H9 (cell line): ENCODE measurements around the gene COX10. TPM values are rescaled to one million over a fixed set of nuclear protein-coding genes. Genes with fewer than 3 reads are reported as not detected.

Experiments
- DNase-seq: peaks from one replicate; pipeline ENCODE4 v3.0.0-alpha.2; 2017
- H2AFZ ChIP-seq: one replicate; pipeline ENCODE4 v1.6.1; 2013; ENCODE audit warnings: mild to moderate bottlenecking, low read length, control low read depth, moderate library complexity
- H2AK5ac ChIP-seq: 2 replicates; pipeline ENCODE4 v1.6.1; 2013; ENCODE audit warnings: low read length, control low read depth, mixed read lengths; ENCODE audit not compliant: insufficient read length
- H2BK120ac ChIP-seq: one replicate; pipeline ENCODE4 v1.6.1; 2013; ENCODE audit warnings: low read depth, mild to moderate bottlenecking, low read length, control low read depth, inconsistent platforms; ENCODE audit not compliant: poor library complexity, severe bottlenecking
- H2BK12ac ChIP-seq: 2 replicates; pipeline ENCODE4 v1.6.1; 2013; ENCODE audit warnings: low read length, control low read depth, mixed read lengths, low read depth; ENCODE audit not compliant: insufficient read length
- H2BK15ac ChIP-seq: 2 replicates; pipeline ENCODE4 v1.6.1; 2013; ENCODE audit warnings: low read depth, low read length, control low read depth
- H2BK20ac ChIP-seq: one replicate; pipeline ENCODE4 v1.6.1; 2013; ENCODE audit warnings: low read depth, mild to moderate bottlenecking, low read length, control low read depth, inconsistent platforms; ENCODE audit not compliant: poor library complexity, severe bottlenecking
- H2BK5ac ChIP-seq: 2 replicates; pipeline ENCODE4 v1.6.1; 2013; ENCODE audit warnings: low read length, control low read depth, mixed read lengths; ENCODE audit not compliant: insufficient read length
- H3K14ac ChIP-seq: 2 replicates; pipeline ENCODE4 v1.6.1; 2013; ENCODE audit warnings: low read length, control low read depth; ENCODE audit not compliant: insufficient read depth
- H3K18ac ChIP-seq: 2 replicates; pipeline ENCODE4 v1.6.1; 2013; ENCODE audit warnings: low read depth, mild to moderate bottlenecking, mixed read lengths, low read length, control low read depth; ENCODE audit not compliant: insufficient read length
- H3K23ac ChIP-seq: 2 replicates; pipeline ENCODE4 v1.6.1; 2013; ENCODE audit warnings: low read length, control low read depth, mixed read lengths, low read depth; ENCODE audit not compliant: insufficient read length
- H3K23me2 ChIP-seq: 2 replicates; pipeline ENCODE4 v1.6.1; 2013; ENCODE audit warnings: low read depth, mild to moderate bottlenecking, mixed read lengths, low read length, control low read depth; ENCODE audit not compliant: insufficient read length, poor library complexity, severe bottlenecking
- H3K27ac ChIP-seq: 2 replicates; pipeline ENCODE4 v1.5.1; 2013; ENCODE audit warnings: low read length, control low read depth, mixed read lengths, low read depth; ENCODE audit not compliant: insufficient read length
- H3K27me3 ChIP-seq: 2 replicates; pipeline ENCODE4 v1.6.1; 2013; ENCODE audit warnings: low read length, control low read depth, inconsistent platforms; ENCODE audit not compliant: insufficient read depth
- H3K4ac ChIP-seq: 2 replicates; pipeline ENCODE4 v1.6.1; 2013; ENCODE audit warnings: low read depth, mild to moderate bottlenecking, control low read depth, inconsistent platforms, low read length, moderate library complexity
- H3K4me1 ChIP-seq: 2 replicates; pipeline ENCODE4 v1.6.1; 2013; ENCODE audit warnings: low read length, control low read depth, inconsistent platforms; ENCODE audit not compliant: insufficient read depth
- H3K4me2 ChIP-seq: 2 replicates; pipeline ENCODE4 v1.6.1; 2013; ENCODE audit warnings: low read length, control low read depth, mixed read lengths; ENCODE audit not compliant: insufficient read length, insufficient read depth
- H3K56ac ChIP-seq: 2 replicates; pipeline ENCODE4 v1.6.1; 2013; ENCODE audit warnings: low read depth, mild to moderate bottlenecking, mixed read lengths, low read length, control low read depth; ENCODE audit not compliant: insufficient read length
- H3K79me1 ChIP-seq: 2 replicates; pipeline ENCODE4 v1.6.1; 2013; ENCODE audit warnings: low read depth, mild to moderate bottlenecking, moderate library complexity, low read length, control low read depth, inconsistent platforms; ENCODE audit not compliant: insufficient read depth, poor library complexity, severe bottlenecking
- H3K79me2 ChIP-seq: 2 replicates; pipeline ENCODE4 v1.6.1; 2013; ENCODE audit warnings: low read length, control low read depth, inconsistent platforms; ENCODE audit not compliant: insufficient read depth
- H3K9ac ChIP-seq: 2 replicates; pipeline ENCODE4 v1.6.1; 2013; ENCODE audit warnings: low read length, control low read depth, mixed read lengths; ENCODE audit not compliant: insufficient read length; ENCODE audit errors: extremely low read depth
- H3K9me3 ChIP-seq: one replicate; pipeline ENCODE4 v1.6.1; 2013; ENCODE audit warnings: low read depth, low read length, inconsistent platforms; ENCODE audit not compliant: control insufficient read depth
- H3T11ph ChIP-seq: one replicate; pipeline ENCODE4 v1.6.1; 2013; ENCODE audit warnings: mild to moderate bottlenecking, low read length, control low read depth, inconsistent platforms
- H4K20me1 ChIP-seq: one replicate; pipeline ENCODE4 v1.6.1; 2013; ENCODE audit not compliant: control insufficient read depth, insufficient read length, insufficient read depth
- H4K5ac ChIP-seq: 2 replicates; pipeline ENCODE4 v1.6.1; 2013; ENCODE audit warnings: low read depth, mild to moderate bottlenecking, mixed read lengths, low read length, control low read depth; ENCODE audit not compliant: insufficient read length
- H4K8ac ChIP-seq: replicated peaks from 2 replicates; pipeline ENCODE4 v1.6.1; 2013; ENCODE audit warnings: low read length, control low read depth, mixed read lengths, low read depth; ENCODE audit not compliant: insufficient read length
- H4K91ac ChIP-seq: 2 replicates; pipeline ENCODE4 v1.6.1; 2013; ENCODE audit warnings: low read depth, mild to moderate bottlenecking, moderate library complexity, mixed read lengths, low read length, control low read depth; ENCODE audit not compliant: insufficient read length
- H3K27ac Mint-ChIP-seq, 3 experiments: 2 replicates in 2 of 3; 3 replicates in 1 of 3; pipeline ENCODE4 v1.8.0; 2020 to 2021; ENCODE audit warnings: mixed read lengths in 3 of 3, mild to moderate bottlenecking in 1 of 3, moderate library complexity in 1 of 3
- H3K27me3 Mint-ChIP-seq: 2 replicates; pipeline ENCODE4 v1.8.0; 2021; ENCODE audit warnings: low read depth, mild to moderate bottlenecking, moderate library complexity, mixed read lengths
- H3K36me3 Mint-ChIP-seq, 3 experiments: 2 replicates in 2 of 3; 3 replicates in 1 of 3; pipeline ENCODE4 v1.8.0; 2020 to 2021; ENCODE audit warnings: low read depth in 3 of 3, mixed read lengths in 3 of 3; ENCODE audit not compliant: insufficient read depth in 1 of 3
- H3K4me1 Mint-ChIP-seq, 2 experiments: 2 replicates each; pipeline ENCODE4 v1.8.0; 2020; ENCODE audit warnings: mixed read lengths in 2 of 2
- H3K4me3 Mint-ChIP-seq, 2 experiments: 2 replicates in 1 of 2; 3 replicates in 1 of 2; pipeline ENCODE4 v1.8.0; 2020 to 2021; ENCODE audit warnings: mild to moderate bottlenecking in 2 of 2, mixed read lengths in 2 of 2, moderate library complexity in 1 of 2
- H3K9me3 Mint-ChIP-seq, 2 experiments: 2 replicates in 1 of 2; 3 replicates in 1 of 2; pipeline ENCODE4 v1.8.0; 2020; ENCODE audit warnings: mild to moderate bottlenecking in 2 of 2, mixed read lengths in 2 of 2, moderate library complexity in 1 of 2
- WGBS: extraction: QIAGEN DNeasy Blood & Tissue Kit; methylation state at CpG from one replicate; pipeline ENCODE4 v1.1.7; 2013; ENCODE audit warnings: missing lambda C conversion rate, low lambda C conversion rate, mixed read lengths; ENCODE audit not compliant: insufficient read length; ENCODE audit errors: extremely low coverage; 5-methylcytosine and 5-hydroxymethylcytosine counted together
- total RNA-seq: library from RNA; stranded (reverse); gene quantifications from 2 replicates; pipeline ENCODE4 v1.2.1, GENCODE V29; 2021
- TF ChIP-seq, protein P1 (sequence below): fragments of 200-600 bp; sonication (generic); conservative IDR thresholded peaks from 3 replicates; pipeline ENCODE4 v1.8.0; 2021; ENCODE audit warnings: antibody characterized with exemption, mild to moderate bottlenecking

COX10 gene
- total RNA-seq, 1 experiment from 2014 or later: 20.6 TPM

DNA sequence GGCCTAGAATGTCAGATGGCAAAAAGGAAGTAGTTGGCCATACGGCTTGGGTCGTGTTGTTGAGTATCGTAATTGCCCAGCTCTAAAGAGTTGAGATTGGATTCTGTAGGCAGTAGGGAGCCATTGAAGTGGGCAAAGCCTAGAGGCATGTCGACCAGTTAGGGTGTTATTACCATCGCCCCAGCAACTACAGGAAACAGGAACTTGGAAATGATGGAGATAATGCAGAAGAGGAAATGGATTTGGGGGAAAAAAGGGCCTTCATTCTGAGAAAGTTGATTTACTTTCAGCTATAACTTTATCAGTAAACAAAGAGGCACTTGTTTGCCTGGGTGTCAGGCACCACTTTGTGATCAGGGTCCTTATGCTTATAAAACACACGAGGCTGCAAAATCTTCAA, 52.6 kb downstream of the COX10 start:
- Mint-ChIP-seq H3K27me3 (no peaks in the 10 kb centered on the region), H3K4me1 (peaks cover 16 to 23% of the 10 kb centered on the region in 2 experiments), H3K9me3 (no peaks in the 10 kb centered on the region), H3K36me3 (peaks cover 0 to 1% (median 0%) of the 10 kb centered on the region in 3 experiments; a peak in 1 of 7 replicates), H3K4me3 (no peak overlapping the region), H3K27ac (no peak overlapping the region)
- H3K4ac ChIP-seq: no peak overlapping the region
- peaks cover 5% of the 10 kb centered on the region for H3K4me1 ChIP-seq
- no peak overlapping the region for H3K9ac ChIP-seq
- H3K79me1 ChIP-seq: no peaks in the 10 kb centered on the region
- no peak overlapping the region for H3K18ac ChIP-seq
- H3K4me2 ChIP-seq: no peak overlapping the region
- no peak overlapping the region for H2BK20ac ChIP-seq
- DNase-seq: no peak
- H2BK12ac ChIP-seq: no peak overlapping the region
- no peak overlapping the region for H2BK5ac ChIP-seq
- H3K27me3 ChIP-seq: no peaks in the 10 kb centered on the region
- no peak overlapping the region for H4K8ac ChIP-seq
- no peak overlapping the region for H2AK5ac ChIP-seq
- no CpG with 5 or more reads among the region's 6 CpGs for WGBS
- H4K20me1 ChIP-seq: no peaks in the 10 kb centered on the region
- H2BK15ac ChIP-seq: no peak overlapping the region
- TF ChIP-seq, protein P1, sequence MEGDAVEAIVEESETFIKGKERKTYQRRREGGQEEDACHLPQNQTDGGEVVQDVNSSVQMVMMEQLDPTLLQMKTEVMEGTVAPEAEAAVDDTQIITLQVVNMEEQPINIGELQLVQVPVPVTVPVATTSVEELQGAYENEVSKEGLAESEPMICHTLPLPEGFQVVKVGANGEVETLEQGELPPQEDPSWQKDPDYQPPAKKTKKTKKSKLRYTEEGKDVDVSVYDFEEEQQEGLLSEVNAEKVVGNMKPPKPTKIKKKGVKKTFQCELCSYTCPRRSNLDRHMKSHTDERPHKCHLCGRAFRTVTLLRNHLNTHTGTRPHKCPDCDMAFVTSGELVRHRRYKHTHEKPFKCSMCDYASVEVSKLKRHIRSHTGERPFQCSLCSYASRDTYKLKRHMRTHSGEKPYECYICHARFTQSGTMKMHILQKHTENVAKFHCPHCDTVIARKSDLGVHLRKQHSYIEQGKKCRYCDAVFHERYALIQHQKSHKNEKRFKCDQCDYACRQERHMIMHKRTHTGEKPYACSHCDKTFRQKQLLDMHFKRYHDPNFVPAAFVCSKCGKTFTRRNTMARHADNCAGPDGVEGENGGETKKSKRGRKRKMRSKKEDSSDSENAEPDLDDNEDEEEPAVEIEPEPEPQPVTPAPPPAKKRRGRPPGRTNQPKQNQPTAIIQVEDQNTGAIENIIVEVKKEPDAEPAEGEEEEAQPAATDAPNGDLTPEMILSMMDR: no peak
- H3K56ac ChIP-seq: no peak overlapping the region
- no peak overlapping the region for H3K27ac ChIP-seq
- no peak overlapping the region for H2BK120ac ChIP-seq
- H3K14ac ChIP-seq: no peak overlapping the region
- no peaks in the 10 kb centered on the region for H3K9me3 ChIP-seq
- H3T11ph ChIP-seq: no peak overlapping the region
- H4K5ac ChIP-seq: no peak overlapping the region
- no peaks in the 10 kb centered on the region for H3K23me2 ChIP-seq
- H4K91ac ChIP-seq: no peak overlapping the region
- H3K79me2 ChIP-seq: peaks cover 3% of the 10 kb centered on the region
- no peak overlapping the region for H3K23ac ChIP-seq
- H2AFZ ChIP-seq: no peak overlapping the region
